SK-N-SH treated with all-trans-retinoic acid at 6 μM for 48 hours (cell line): ENCODE data around the gene PLCB4.

ENCODE experiments used
- ARNTL ChIP-seq: fragments of 450-650 bp; formaldehyde crosslinking; IDR thresholded peaks from 2 replicates; pipeline ENCODE4 v1.5.0; 2020; ENCODE audit warnings: low read depth, mild to moderate bottlenecking, moderate library complexity, borderline replicate concordance
- BACH2 ChIP-seq: fragments of 250-450 bp; sonication (Bioruptor Pico); IDR thresholded peaks from 2 replicates; pipeline ENCODE4 v1.9.0; 2021; ENCODE audit warnings: mild to moderate bottlenecking, borderline replicate concordance
- GLIS3 ChIP-seq: fragments of 250-450 bp; sonication (Bioruptor Pico); IDR thresholded peaks from 2 replicates; pipeline ENCODE4 v1.5.0; 2020; ENCODE audit warnings: mild to moderate bottlenecking, moderate library complexity
- ISL1 ChIP-seq: fragments of 250-450 bp; sonication (Bioruptor Pico); IDR thresholded peaks from 2 replicates; pipeline ENCODE4 v2.1.2; 2022; ENCODE audit warnings: mild to moderate bottlenecking, moderate library complexity
- PATZ1 ChIP-seq: fragments of 250-450 bp; sonication (Bioruptor Pico); IDR thresholded peaks from 2 replicates; pipeline ENCODE4 v1.8.0; 2020; ENCODE audit warnings: mild to moderate bottlenecking, moderate library complexity, borderline replicate concordance
- RARB ChIP-seq: fragments of 250-450 bp; sonication (Bioruptor Pico); IDR thresholded peaks from 2 replicates; pipeline ENCODE4 v1.8.0; 2021; ENCODE audit warnings: mild to moderate bottlenecking, moderate library complexity
- SNAI2 ChIP-seq: fragments of 250-450 bp; sonication (Bioruptor Pico); IDR thresholded peaks from 2 replicates; pipeline ENCODE4 v1.5.0; 2020; ENCODE audit warnings: mild to moderate bottlenecking, moderate library complexity
- TCF4 ChIP-seq: fragments of 250-450 bp; sonication (Bioruptor Pico); IDR thresholded peaks from 2 replicates; pipeline ENCODE4 v1.8.0; 2021; ENCODE audit warnings: mild to moderate bottlenecking, moderate library complexity, borderline replicate concordance
- TOX ChIP-seq: fragments of 250-450 bp; sonication (Bioruptor Pico); IDR thresholded peaks from 2 replicates; pipeline ENCODE4 v1.8.0; 2021; ENCODE audit warnings: mild to moderate bottlenecking, moderate library complexity, borderline replicate concordance
- ZNF565 ChIP-seq: fragments of 450-650 bp; formaldehyde crosslinking; conservative IDR thresholded peaks from 2 replicates; pipeline ENCODE4 v1.5.0; 2020; ENCODE audit warnings: low read depth, mild to moderate bottlenecking, moderate library complexity
- ZNF70 ChIP-seq: fragments of 450-650 bp; formaldehyde crosslinking; IDR thresholded peaks from 2 replicates; pipeline ENCODE4 v1.5.0; 2020; ENCODE audit warnings: mild to moderate bottlenecking, moderate library complexity

- TF ChIP-seq PATZ1 (CRISPR knock-in tag) (no peak), ZNF70 (CRISPR knock-in tag) (no peak), ISL1 (CRISPR knock-in tag) (no peak), ZNF565 (CRISPR knock-in tag) (no peak), TOX (no peak), BACH2 (CRISPR knock-in tag) (no peak), TCF4 (no peak), GLIS3 (CRISPR knock-in tag) (no peak), SNAI2 (CRISPR knock-in tag) (no peak), ARNTL (CRISPR knock-in tag) (no peak), RARB (CRISPR knock-in tag) (no peak)
Measured at GRCh38 chr20:9109566-9109965, 40.7 kb downstream of the PLCB4 start.
